Endodermal cell (in vitro differentiated cells): ENCODE data around the gene RPS2. TPM values are rescaled to one million over a fixed set of nuclear protein-coding genes. Genes with fewer than 3 reads are reported as not detected.

Experiments used
- DNase-seq: peaks from one replicate; pipeline ENCODE4 v3.0.0-alpha.2; 2017
- H3K27ac ChIP-seq: 2 replicates; pipeline ENCODE4 v1.5.1; 2013; ENCODE audit warnings: mild to moderate bottlenecking, low read depth, low read length, moderate library complexity
- H3K27me3 ChIP-seq: 2 replicates; pipeline ENCODE4 v1.6.1; 2013; ENCODE audit warnings: mild to moderate bottlenecking, low read length, moderate library complexity; ENCODE audit not compliant: insufficient read depth, control insufficient read depth, poor library complexity, severe bottlenecking
- H3K36me3 ChIP-seq: 2 replicates; pipeline ENCODE4 v1.7.0; 2013; ENCODE audit warnings: mild to moderate bottlenecking, low read length, moderate library complexity; ENCODE audit not compliant: control insufficient read depth, insufficient read depth
- H3K4me1 ChIP-seq: one replicate; pipeline ENCODE4 v1.7.0; 2013; ENCODE audit warnings: low read length; ENCODE audit not compliant: control insufficient read depth, insufficient read depth
- H3K4me3 ChIP-seq: 2 replicates; pipeline ENCODE4 v1.5.1; 2013; ENCODE audit warnings: mild to moderate bottlenecking, low read length, moderate library complexity
- H3K9ac ChIP-seq: 2 replicates; pipeline ENCODE4 v1.6.1; 2013; ENCODE audit warnings: mild to moderate bottlenecking, low read length, moderate library complexity; ENCODE audit not compliant: poor library complexity, severe bottlenecking; ENCODE audit errors: extremely low read depth
- H3K9me3 ChIP-seq: 2 replicates; pipeline ENCODE4 v1.6.1; 2013; ENCODE audit warnings: mild to moderate bottlenecking, low read length, moderate library complexity; ENCODE audit not compliant: control insufficient read depth
- H3K27ac Mint-ChIP-seq: 2 replicates; pipeline ENCODE4 v1.8.0; 2020; ENCODE audit warnings: mixed read lengths
- H3K27me3 Mint-ChIP-seq: 2 replicates; pipeline ENCODE4 v1.8.0; 2021; ENCODE audit warnings: mild to moderate bottlenecking, mixed read lengths; ENCODE audit not compliant: insufficient read depth
- H3K36me3 Mint-ChIP-seq: 2 replicates; pipeline ENCODE4 v1.8.0; 2020; ENCODE audit warnings: low read depth, mixed read lengths
- H3K4me1 Mint-ChIP-seq: 2 replicates; pipeline ENCODE4 v1.8.0; 2020; ENCODE audit warnings: mixed read lengths
- H3K4me3 Mint-ChIP-seq: 2 replicates; pipeline ENCODE4 v1.8.0; 2020; ENCODE audit warnings: mild to moderate bottlenecking, moderate library complexity, mixed read lengths
- H3K9me3 Mint-ChIP-seq: 2 replicates; pipeline ENCODE4 v1.8.0; 2020; ENCODE audit warnings: mild to moderate bottlenecking, mixed read lengths
- CTCF ChIP-seq: fragments of 200-600 bp; sonication (generic); conservative IDR thresholded peaks from 2 replicates; pipeline ENCODE4 v1.5.0; 2021; ENCODE audit warnings: antibody characterized with exemption, mild to moderate bottlenecking
- WGBS, 2 experiments: methylation state at CpG; one replicate each; pipeline versions ENCODE4 v1.1.5 to v1.1.7; 2013; ENCODE audit warnings: missing lambda C conversion rate in 2 of 2, mixed read lengths in 1 of 2; ENCODE audit not compliant: insufficient coverage in 1 of 2, insufficient read length in 1 of 2; 5-methylcytosine and 5-hydroxymethylcytosine counted together
- total RNA-seq, 2 donors: library from RNA; stranded (reverse); fragmentation: NEBNext Ultra II Directional in 1 of 2; extraction: Animal tissue kit (Norgen Biotek cat#: 25700) in 1 of 2; gene quantifications; 2 replicates in 1 of 2; 3 replicates in 1 of 2; pipeline ENCODE4 v1.2.1, GENCODE V29; 2021

RPS2 gene
- total RNA-seq, 2 donors from 2014 or later = 3,064 to 3,492 TPM

- Mint-ChIP-seq H3K9me3 (no peaks in the 10 kb centered on the region), H3K4me3 (peak overlapping the region; percentile 74), H3K4me1 (peaks cover 23% of the 10 kb centered on the region), H3K27ac (peak overlapping the region; percentile 33), H3K27me3 (no peaks in the 10 kb centered on the region), H3K36me3 (peaks cover 7% of the 10 kb centered on the region)
- Histone ChIP-seq H3K27ac (no peak overlapping the region), H3K9ac (peak overlapping the region; percentile 84), H3K4me3 (peak overlapping the region; percentile 96), H3K36me3 (peaks cover 16% of the 10 kb centered on the region), H3K9me3 (no peaks in the 10 kb centered on the region), H3K27me3 (no peaks in the 10 kb centered on the region), H3K4me1 (peaks cover 27% of the 10 kb centered on the region)
- WGBS, 2 experiments = 93% methylated on average over 15 of the region's 15 CpGs
- no peak for DNase-seq
- no peak for TF ChIP-seq CTCF
Measured at GRCh38 chr16:2008009-2008526, 43.4 kb upstream of the RPS2 start.

GRCh38 chr16:2007081-2007836 is 42.6 kb upstream of the RPS2 start:
- no peak overlapping the region for H3K27ac ChIP-seq
- peaks cover 27% of the 10 kb centered on the region for H3K4me1 ChIP-seq
- Mint-ChIP-seq H3K4me3 (peak overlapping the region; percentile 74), H3K27ac (no peak overlapping the region), H3K36me3 (peaks cover 10% of the 10 kb centered on the region), H3K4me1 (peaks cover 23% of the 10 kb centered on the region), H3K27me3 (no peaks in the 10 kb centered on the region), H3K9me3 (no peaks in the 10 kb centered on the region)
- peaks cover 24% of the 10 kb centered on the region for H3K36me3 ChIP-seq
- WGBS, 2 experiments = 93 to 95% methylated on average over 12 to 16 of the region's 16 CpGs
- peak overlapping the region; percentile 96 for H3K4me3 ChIP-seq
- H3K9me3 ChIP-seq = no peaks in the 10 kb centered on the region
- DNase-seq = no peak
- H3K9ac ChIP-seq = no peak overlapping the region
- no peaks in the 10 kb centered on the region for H3K27me3 ChIP-seq
- TF ChIP-seq CTCF = no peak

- H3K9ac ChIP-seq = no peak overlapping the region
- 91 to 97% methylated on average over 5 to 8 of the region's 8 CpGs for WGBS, 2 experiments
- no peaks in the 10 kb centered on the region for H3K9me3 Mint-ChIP-seq
- no peak overlapping the region for H3K4me3 Mint-ChIP-seq
- H3K4me1 Mint-ChIP-seq = peaks cover 23% of the 10 kb centered on the region
- peaks cover 16% of the 10 kb centered on the region for H3K36me3 Mint-ChIP-seq
- H3K4me1 ChIP-seq = peaks cover 27% of the 10 kb centered on the region
- no peaks in the 10 kb centered on the region for H3K9me3 ChIP-seq
- H3K36me3 ChIP-seq = peaks cover 33% of the 10 kb centered on the region
- H3K27me3 ChIP-seq = no peaks in the 10 kb centered on the region
- H3K27ac Mint-ChIP-seq = no peak overlapping the region
- no peaks in the 10 kb centered on the region for H3K27me3 Mint-ChIP-seq
- no peak overlapping the region for H3K27ac ChIP-seq
- no peak for DNase-seq
- H3K4me3 ChIP-seq = no peak overlapping the region
- no peak for TF ChIP-seq CTCF
Measured at GRCh38 chr16:2006317-2006716, 41.7 kb upstream of the RPS2 start.
